Psoas muscle (tissue), 8 donors: Measurements from ENCODE around the gene RAB11FIP4. TPM values are rescaled to one million over a fixed set of nuclear protein-coding genes. Genes with fewer than 3 reads are reported as not detected.

Source experiments
- ATAC-seq, 4 donors: fragments of 200-7000 bp; cut with Tn5 transposase; one replicate each; pipeline ENCODE4 v1.9.1; 2020; ENCODE audit warnings: moderate library complexity in 3 of 4, mild to moderate bottlenecking in 2 of 4
- DNase-seq, 2 donors: peaks; one replicate each; pipeline ENCODE4 v3.0.0-alpha.2; 2020
- H3K27ac ChIP-seq: fragments of 200-600 bp; one replicate; pipeline ENCODE4 v1.8.0; 2022
- H3K27me3 ChIP-seq, 3 donors: fragments of 200-600 bp in 1 of 3; one replicate each; pipeline versions ENCODE4 v1.6.1 to v1.8.0; 2013 to 2022; ENCODE audit warnings: low read length in 2 of 3, mild to moderate bottlenecking in 2 of 3, moderate library complexity in 1 of 3; ENCODE audit not compliant: insufficient read depth in 3 of 3
- H3K36me3 ChIP-seq, 2 donors: fragments of 200-600 bp in 1 of 2; one replicate each; pipeline versions ENCODE4 v1.6.1 to v1.8.0; 2013 to 2022; ENCODE audit warnings: low read depth in 1 of 2, mild to moderate bottlenecking in 1 of 2, moderate library complexity in 1 of 2; ENCODE audit not compliant: insufficient read depth in 1 of 2
- H3K4me1 ChIP-seq: fragments of 200-600 bp; one replicate; pipeline ENCODE4 v1.8.0; 2022
- H3K4me3 ChIP-seq: fragments of 200-600 bp; one replicate; pipeline ENCODE4 v1.8.0; 2022; ENCODE audit warnings: mild to moderate bottlenecking
- H3K9me3 ChIP-seq: fragments of 200-600 bp; one replicate; pipeline ENCODE4 v1.8.0; 2022
- CTCF ChIP-seq: fragments of 200-600 bp; IDR thresholded peaks from one replicate; pipeline ENCODE4 v1.8.0; 2022; ENCODE audit warnings: antibody characterized with exemption
- WGBS, 3 donors: extraction: QIAGEN DNeasy Blood & Tissue Kit; methylation state at CpG; one replicate each; pipeline versions ENCODE4 v1.1.6 to v1.1.7; 2013; 5-methylcytosine and 5-hydroxymethylcytosine counted together
- intact Hi-C, 2 donors: fragments of 100-400 bp; cut with DNase I; formaldehyde crosslinking; loops; one replicate each; pipeline versions ENCODE4 v1.11.0 to v1.14.2; 2022
- polyA plus RNA-seq, 3 donors: library from polyadenylated mRNA; stranded (reverse); fragments of 200-250 nt; gene quantifications; one replicate each; pipeline ENCODE4 v1.2.3, GENCODE V29; 2013
- total RNA-seq, 4 donors: library from RNA; stranded (reverse); fragmentation: NEBNext Ultra II Directional in 2 of 4; extraction: Animal tissue kit (Norgen Biotek cat#: 25700) in 2 of 4; gene quantifications; one replicate each; pipeline versions ENCODE4 v1.2.1 to v1.2.4, GENCODE V29; 2021 to 2023
- donor health status: healthy with polysubstance abuse.
- donor health status: DM: no; HTN: no; CAD: no; lungs with moderate emphysema.
- donor health status: Bipolar disorder and iron deficiency.
- donor health status: healthy.
- donor health status: DM: yes; HTN: yes; CAD: no.
- donor health status: DM: no; HTN: no; CAD: no.
- donor health status: DM: no; HTN: no; CAD: no.
- donor health status: DM: yes; HTN: yes; CAD: no.

Gene RAB11FIP4
- total and polyA plus RNA-seq, 7 donors = 0.04 to 1.8 (median 0.41) TPM

GRCh38 chr17:31568539-31568938 lies 177.1 kb downstream of the RAB11FIP4 start:
- WGBS, 3 donors = 90 to 94% (median 90%) methylated on average over 5 to 7 of the region's 7 CpGs
- no peak overlapping the region for H3K27ac ChIP-seq
- TF ChIP-seq CTCF = no peak
- peak; percentile 60 to 81 for DNase-seq
- peak in 3 of 4 donors; percentile 19 to 53 (median 33) for ATAC-seq
- peaks cover 22% of the 10 kb centered on the region for H3K4me1 ChIP-seq
- no peaks in the 10 kb centered on the region for H3K27me3 ChIP-seq
- H3K36me3 ChIP-seq = no peaks in the 10 kb centered on the region
- intact Hi-C loops = no loop called here
- no peaks in the 10 kb centered on the region for H3K9me3 ChIP-seq
- no peak overlapping the region for H3K4me3 ChIP-seq

- no peak for DNase-seq
- no peaks in the 10 kb centered on the region for H3K9me3 ChIP-seq
- peaks cover 22% of the 10 kb centered on the region for H3K4me1 ChIP-seq
- TF ChIP-seq CTCF = no peak
- H3K27me3 ChIP-seq = no peaks in the 10 kb centered on the region
- 81 to 85% (median 84%) methylated on average over 6 of the region's 6 CpGs for WGBS, 3 donors
- intact Hi-C loops = no loop called here
- H3K36me3 ChIP-seq = no peaks in the 10 kb centered on the region
- H3K4me3 ChIP-seq = no peak overlapping the region
- H3K27ac ChIP-seq = peak overlapping the region; percentile 51
- ATAC-seq = no peak
These were observed 178.8 kb downstream of the RAB11FIP4 start for GRCh38 chr17:31570231-31570630.

GRCh38 chr17:31570951-31571892 lies 179.7 kb downstream of the RAB11FIP4 start:
- ATAC-seq (peak; percentile 71 to 80 (median 76)), DNase-seq (peak; percentile 88 to 90)
- Histone ChIP-seq H3K4me3 (no peak overlapping the region), H3K27me3 (no peaks in the 10 kb centered on the region), H3K36me3 (no peaks in the 10 kb centered on the region), H3K9me3 (no peaks in the 10 kb centered on the region), H3K27ac (peak overlapping the region; percentile 51), H3K4me1 (peaks cover 22% of the 10 kb centered on the region)
- intact Hi-C loops = no loop called here
- no peak for TF ChIP-seq CTCF
- 23 to 31% (median 29%) methylated on average over 14 of the region's 14 CpGs for WGBS, 3 donors

- H3K4me3 ChIP-seq = no peak overlapping the region
- H3K36me3 ChIP-seq = no peaks in the 10 kb centered on the region
- 93 to 98% (median 97%) methylated on average over 7 of the region's 7 CpGs for WGBS, 3 donors
- no peak for TF ChIP-seq CTCF
- no peaks in the 10 kb centered on the region for H3K9me3 ChIP-seq
- DNase-seq = no peak
- no peaks in the 10 kb centered on the region for H3K27me3 ChIP-seq
- H3K27ac ChIP-seq = no peak overlapping the region
- intact Hi-C loops = no loop called here
- no peak for ATAC-seq
- H3K4me1 ChIP-seq = peaks cover 22% of the 10 kb centered on the region
These were observed 180.9 kb downstream of the RAB11FIP4 start for GRCh38 chr17:31572341-31572740.
